ENCODE measurements around the gene TBRG1.

The TBRG1 gene

GRCh38 chr11:124678416-124678815, 55.8 kb downstream of the TBRG1 start:
- TF ChIP-seq POLR2AphosphoS5 (IDR thresholded peaks at IDR 0.05; ENCODE audit: low read depth) (no peak), REST (IDR thresholded peaks at IDR 0.05; ENCODE audit: insufficient replicate concordance, low read depth) (no peak), GABPA (IDR thresholded peaks at IDR 0.05; ENCODE audit: low read depth) (no peak)
- no peak overlapping the region for H3K27ac ChIP-seq (replicated peaks)
- no peak overlapping the region for H3K4me3 ChIP-seq (replicated peaks; ENCODE audit: insufficient read depth, low read length)
- H3K27me3 ChIP-seq (ENCODE audit: insufficient read depth, poor library complexity, severe bottlenecking): peaks cover 3% of the 10 kb centered on the region
- DNase-seq (ENCODE audit: low read depth in 1 of 2, low spot score in 1 of 2): no peak

- H3K4me3 ChIP-seq (replicated peaks; ENCODE audit: insufficient read depth, low read length): no peak overlapping the region
- peaks cover 3% of the 10 kb centered on the region for H3K27me3 ChIP-seq (ENCODE audit: insufficient read depth, poor library complexity, severe bottlenecking)
- H3K27ac ChIP-seq (replicated peaks): no peak overlapping the region
- no peak for TF ChIP-seq REST (IDR thresholded peaks at IDR 0.05; ENCODE audit: insufficient replicate concordance, low read depth)
- no peak for TF ChIP-seq SPI1 (IDR thresholded peaks at IDR 0.05; ENCODE audit: borderline replicate concordance, low read depth)
- TF ChIP-seq POLR2AphosphoS5 (IDR thresholded peaks at IDR 0.05; ENCODE audit: low read depth): no peak
- TF ChIP-seq CTCF (IDR thresholded peaks at IDR 0.05; ENCODE audit: insufficient read depth, low read length): no peak
- no peak for TF ChIP-seq GABPA (IDR thresholded peaks at IDR 0.05; ENCODE audit: low read depth)
- DNase-seq (ENCODE audit: low read depth in 1 of 2, low spot score in 1 of 2): no peak
These were observed 58.8 kb downstream of the TBRG1 start for GRCh38 chr11:124681421-124681820.

GRCh38 chr11:124682443-124682842, 59.8 kb downstream of the TBRG1 start:
- H3K4me3 ChIP-seq (replicated peaks; ENCODE audit: insufficient read depth, low read length): no peak overlapping the region
- TF ChIP-seq SPI1 (IDR thresholded peaks at IDR 0.05; ENCODE audit: borderline replicate concordance, low read depth) (no peak), POLR2AphosphoS5 (IDR thresholded peaks at IDR 0.05; ENCODE audit: low read depth) (no peak)
- no peak overlapping the region for H3K27ac ChIP-seq (replicated peaks)
- peaks cover 3% of the 10 kb centered on the region for H3K27me3 ChIP-seq (ENCODE audit: insufficient read depth, poor library complexity, severe bottlenecking)
- no peak for DNase-seq (ENCODE audit: low read depth in 1 of 2, low spot score in 1 of 2)

Data from HL-60 (cell line).